GM23338 (cell line): Measurements from ENCODE around the gene SUSD3. TPM values are rescaled to one million over a fixed set of nuclear protein-coding genes. Genes with fewer than 3 reads are reported as not detected.

Experiments used
- ATAC-seq: fragments of 200-7000 bp; cut with Tn5 transposase; 3 replicates; pipeline ENCODE4 v1.9.1; 2020
- DNase-seq: peaks from one replicate; pipeline ENCODE4 v3.0.0-alpha.2; 2015; ENCODE audit warnings: low spot score
- H2AFZ ChIP-seq: fragments of 200-600 bp; sonication (generic); 2 replicates; pipeline ENCODE4 v1.8.0; 2016; ENCODE audit warnings: antibody characterized with exemption, mild to moderate bottlenecking, moderate library complexity
- H3F3A ChIP-seq: fragments of 200-600 bp; sonication (generic); replicated peaks from 2 replicates; pipeline ENCODE4 v1.8.0; 2017; ENCODE audit warnings: antibody characterized with exemption, mixed run types, low read depth
- H3K27ac ChIP-seq: fragments of 200-600 bp; sonication (generic); 2 replicates; pipeline ENCODE4 v1.6.1; 2016; ENCODE audit warnings: low read depth
- H3K27me3 ChIP-seq: fragments of 200-600 bp; sonication (generic); 2 replicates; pipeline ENCODE4 v1.8.0; 2016; ENCODE audit warnings: mild to moderate bottlenecking, mixed run types, moderate library complexity; ENCODE audit not compliant: insufficient read depth
- H3K36me3 ChIP-seq: fragments of 200-600 bp; sonication (generic); 2 replicates; pipeline ENCODE4 v1.8.0; 2016; ENCODE audit warnings: mild to moderate bottlenecking; ENCODE audit not compliant: insufficient read depth
- H3K4me1 ChIP-seq: fragments of 200-600 bp; sonication (generic); 2 replicates; pipeline ENCODE4 v1.8.0; 2016; ENCODE audit warnings: mild to moderate bottlenecking, moderate library complexity; ENCODE audit not compliant: insufficient read depth
- H3K4me2 ChIP-seq: fragments of 200-600 bp; sonication (generic); 2 replicates; pipeline ENCODE4 v1.7.1; 2017; ENCODE audit warnings: mixed run types
- H3K4me3 ChIP-seq: fragments of 200-600 bp; sonication (generic); 2 replicates; pipeline ENCODE4 v1.6.1; 2016; ENCODE audit warnings: mixed run types
- H3K79me2 ChIP-seq: fragments of 200-600 bp; sonication (generic); replicated peaks from 2 replicates; pipeline ENCODE4 v1.8.0; 2017; ENCODE audit warnings: mild to moderate bottlenecking; ENCODE audit not compliant: insufficient read depth
- H3K9me2 ChIP-seq: fragments of 200-600 bp; sonication (generic); 2 replicates; pipeline ENCODE4 v1.8.0; 2017; ENCODE audit not compliant: insufficient read depth
- H4K20me1 ChIP-seq: fragments of 200-600 bp; sonication (generic); replicated peaks from 2 replicates; pipeline ENCODE4 v1.8.0; 2017; ENCODE audit warnings: mild to moderate bottlenecking; ENCODE audit not compliant: insufficient read depth
- H3K27ac Mint-ChIP-seq: 2 replicates; pipeline ENCODE4 v1.8.0; 2020; ENCODE audit warnings: inconsistent platforms, mild to moderate bottlenecking, moderate library complexity, mixed read lengths
- H3K27me3 Mint-ChIP-seq: 3 replicates; pipeline ENCODE4 v1.8.0; 2022; ENCODE audit warnings: low read depth, mild to moderate bottlenecking, moderate library complexity, mixed read lengths, inconsistent platforms; ENCODE audit not compliant: insufficient read depth, poor library complexity
- H3K36me3 Mint-ChIP-seq: 3 replicates; pipeline ENCODE4 v1.8.0; 2021; ENCODE audit warnings: low read depth, mild to moderate bottlenecking, inconsistent platforms, moderate library complexity, mixed read lengths
- H3K4me1 Mint-ChIP-seq: 3 replicates; pipeline ENCODE4 v1.8.0; 2020; ENCODE audit warnings: mild to moderate bottlenecking, inconsistent platforms, mixed read lengths
- H3K4me3 Mint-ChIP-seq: 3 replicates; pipeline ENCODE4 v1.8.0; 2021; ENCODE audit warnings: moderate library complexity, mild to moderate bottlenecking, inconsistent platforms, mixed read lengths
- H3K9me3 Mint-ChIP-seq: 3 replicates; pipeline ENCODE4 v1.8.0; 2020; ENCODE audit warnings: moderate library complexity, mild to moderate bottlenecking, inconsistent platforms, mixed read lengths
- CREB1 ChIP-seq: fragments of 250-450 bp; sonication (Bioruptor Pico); IDR thresholded peaks from 2 replicates; pipeline ENCODE4 v1.5.0; 2020; ENCODE audit warnings: low read depth, mild to moderate bottlenecking, moderate library complexity
- ETS1 ChIP-seq: IDR thresholded peaks from 2 replicates; pipeline ENCODE4 v1.6.1; 2016; ENCODE audit warnings: antibody characterized with exemption
- EZH2 ChIP-seq: fragments of 200-600 bp; sonication (generic); IDR thresholded peaks from one replicate; pipeline ENCODE4 v1.8.0; 2017; ENCODE audit warnings: antibody characterized with exemption, mild to moderate bottlenecking, low read depth; ENCODE audit not compliant: unreplicated experiment
- EZH2phosphoT487 ChIP-seq: fragments of 200-600 bp; sonication (generic); IDR thresholded peaks from one replicate; pipeline ENCODE4 v1.8.1; 2018; ENCODE audit warnings: antibody characterized with exemption; ENCODE audit not compliant: unreplicated experiment
- JUNB ChIP-seq: IDR thresholded peaks from one replicate; pipeline ENCODE4 v1.6.1; 2016; ENCODE audit warnings: antibody characterized with exemption; ENCODE audit not compliant: unreplicated experiment
- NANOG ChIP-seq: IDR thresholded peaks from 2 replicates; pipeline ENCODE4 v1.6.1; 2016; ENCODE audit warnings: antibody characterized with exemption, borderline replicate concordance
- POLR2AphosphoS5 ChIP-seq: IDR thresholded peaks from 2 replicates; pipeline ENCODE4 v1.6.1; 2016; ENCODE audit warnings: antibody characterized with exemption, low read depth
- STAT1 ChIP-seq: IDR thresholded peaks from one replicate; pipeline ENCODE4 v1.6.1; 2016; ENCODE audit warnings: antibody characterized with exemption; ENCODE audit not compliant: unreplicated experiment
- ZNF114 ChIP-seq: fragments of 250-450 bp; sonication (Bioruptor Pico); IDR thresholded peaks from 2 replicates; pipeline ENCODE4 v1.5.0; 2020; ENCODE audit warnings: mild to moderate bottlenecking, moderate library complexity
- ZNF331 ChIP-seq: fragments of 250-450 bp; sonication (Bioruptor Pico); IDR thresholded peaks from 2 replicates; pipeline ENCODE4 v1.5.0; 2020; ENCODE audit warnings: low read depth, mild to moderate bottlenecking, moderate library complexity
- polyA plus RNA-seq: library from polyadenylated mRNA; unstranded; fragments of >200 nt; fragmentation: Nextera tagmentation; extraction: Ambion mirVana; gene quantifications from 2 replicates; pipeline ENCODE4 v1.2.1, GENCODE V29; 2016
- total RNA-seq: library from RNA; depleted of rRNA; stranded (reverse); fragments of >200 nt; shearing (Covaris generic); gene quantifications from 2 replicates; pipeline ENCODE4 v1.2.3, GENCODE V29; 2014
- TF ChIP-seq, protein P1 (sequence below): IDR thresholded peaks from one replicate; pipeline ENCODE4 v1.6.1; 2018; ENCODE audit warnings: antibody characterized with exemption; ENCODE audit not compliant: unreplicated experiment
- TF ChIP-seq, protein P2 (sequence below), 2 experiments: fragments of 200-600 bp in 1 of 2; sonication (generic) in 1 of 2; conservative IDR thresholded peaks; 2 replicates each; pipeline versions ENCODE4 v1.5.1 to v1.6.1; 2016 to 2017; ENCODE audit warnings: antibody characterized with exemption in 2 of 2, low read depth in 2 of 2, mild to moderate bottlenecking in 2 of 2, moderate library complexity in 1 of 2
- TF ChIP-seq, protein P3 (sequence below): fragments of 250-450 bp; sonication (Bioruptor Pico); IDR thresholded peaks from 2 replicates; pipeline ENCODE4 v1.5.0; 2020; ENCODE audit warnings: mild to moderate bottlenecking, moderate library complexity

Gene SUSD3
- total and polyA plus RNA-seq, 2 experiments from 2014 or later, result 6.9 to 20.1 TPM

DNA sequence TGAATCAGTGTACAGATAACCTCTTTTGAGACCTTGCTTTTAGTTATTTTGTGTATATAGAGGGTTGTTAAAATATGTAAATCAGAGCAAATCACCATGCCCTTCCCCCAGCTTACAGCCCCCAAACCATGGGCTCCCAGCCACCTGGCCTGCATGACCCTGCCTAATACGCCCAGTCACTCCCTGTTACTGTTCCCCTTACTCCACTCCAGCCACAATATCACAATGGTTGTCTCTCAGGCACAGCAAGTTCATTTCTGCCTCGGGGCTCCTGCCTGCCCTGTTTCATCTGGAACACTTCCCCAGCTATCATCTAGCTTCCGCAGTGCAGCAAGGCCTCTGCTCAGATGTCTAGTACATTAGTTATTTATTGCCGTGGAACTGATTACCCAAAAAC is 32.6 kb downstream of the SUSD3 start:
- ATAC-seq, result no peak
- Mint-ChIP-seq H3K36me3 (peaks cover 4% of the 10 kb centered on the region; the same call in 2 of the 3 replicates), H3K27ac (no peak overlapping the region), H3K4me3 (no peak overlapping the region), H3K4me1 (peaks cover 7% of the 10 kb centered on the region), H3K9me3 (peaks cover 5% of the 10 kb centered on the region; the same call in 1 of the 3 replicates), H3K27me3 (peaks cover 10% of the 10 kb centered on the region)
- Histone ChIP-seq H3K27me3 (no peaks in the 10 kb centered on the region), H3K4me2 (no peak overlapping the region), H4K20me1 (no peaks in the 10 kb centered on the region), H3F3A (0 out of 2 replicates have a peak, but pooled peaks cover 8% of the 10 kb centered on the region), H3K27ac (no peak overlapping the region), H3K36me3 (no peaks in the 10 kb centered on the region; the same call in 1 of the 2 replicates), H2AFZ (no peak overlapping the region), H3K4me3 (no peak overlapping the region), H3K4me1 (0 out of 2 replicates have a peak, but pooled peaks cover 3% of the 10 kb centered on the region), H3K9me2 (no peaks in the 10 kb centered on the region), H3K79me2 (no peaks in the 10 kb centered on the region)
- DNase-seq, result no peak
- TF ChIP-seq POLR2AphosphoS5 (no peak), ETS1 (no peak), NANOG (no peak), CREB1 (CRISPR knock-in tag) (no peak), EZH2 (no peak), ZNF331 (CRISPR knock-in tag) (no peak), ZNF114 (no peak), JUNB (no peak), STAT1 (no peak), EZH2phosphoT487 (no peak)
- TF ChIP-seq, protein P1, sequence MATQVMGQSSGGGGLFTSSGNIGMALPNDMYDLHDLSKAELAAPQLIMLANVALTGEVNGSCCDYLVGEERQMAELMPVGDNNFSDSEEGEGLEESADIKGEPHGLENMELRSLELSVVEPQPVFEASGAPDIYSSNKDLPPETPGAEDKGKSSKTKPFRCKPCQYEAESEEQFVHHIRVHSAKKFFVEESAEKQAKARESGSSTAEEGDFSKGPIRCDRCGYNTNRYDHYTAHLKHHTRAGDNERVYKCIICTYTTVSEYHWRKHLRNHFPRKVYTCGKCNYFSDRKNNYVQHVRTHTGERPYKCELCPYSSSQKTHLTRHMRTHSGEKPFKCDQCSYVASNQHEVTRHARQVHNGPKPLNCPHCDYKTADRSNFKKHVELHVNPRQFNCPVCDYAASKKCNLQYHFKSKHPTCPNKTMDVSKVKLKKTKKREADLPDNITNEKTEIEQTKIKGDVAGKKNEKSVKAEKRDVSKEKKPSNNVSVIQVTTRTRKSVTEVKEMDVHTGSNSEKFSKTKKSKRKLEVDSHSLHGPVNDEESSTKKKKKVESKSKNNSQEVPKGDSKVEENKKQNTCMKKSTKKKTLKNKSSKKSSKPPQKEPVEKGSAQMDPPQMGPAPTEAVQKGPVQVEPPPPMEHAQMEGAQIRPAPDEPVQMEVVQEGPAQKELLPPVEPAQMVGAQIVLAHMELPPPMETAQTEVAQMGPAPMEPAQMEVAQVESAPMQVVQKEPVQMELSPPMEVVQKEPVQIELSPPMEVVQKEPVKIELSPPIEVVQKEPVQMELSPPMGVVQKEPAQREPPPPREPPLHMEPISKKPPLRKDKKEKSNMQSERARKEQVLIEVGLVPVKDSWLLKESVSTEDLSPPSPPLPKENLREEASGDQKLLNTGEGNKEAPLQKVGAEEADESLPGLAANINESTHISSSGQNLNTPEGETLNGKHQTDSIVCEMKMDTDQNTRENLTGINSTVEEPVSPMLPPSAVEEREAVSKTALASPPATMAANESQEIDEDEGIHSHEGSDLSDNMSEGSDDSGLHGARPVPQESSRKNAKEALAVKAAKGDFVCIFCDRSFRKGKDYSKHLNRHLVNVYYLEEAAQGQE, result no peak
- TF ChIP-seq, protein P2, sequence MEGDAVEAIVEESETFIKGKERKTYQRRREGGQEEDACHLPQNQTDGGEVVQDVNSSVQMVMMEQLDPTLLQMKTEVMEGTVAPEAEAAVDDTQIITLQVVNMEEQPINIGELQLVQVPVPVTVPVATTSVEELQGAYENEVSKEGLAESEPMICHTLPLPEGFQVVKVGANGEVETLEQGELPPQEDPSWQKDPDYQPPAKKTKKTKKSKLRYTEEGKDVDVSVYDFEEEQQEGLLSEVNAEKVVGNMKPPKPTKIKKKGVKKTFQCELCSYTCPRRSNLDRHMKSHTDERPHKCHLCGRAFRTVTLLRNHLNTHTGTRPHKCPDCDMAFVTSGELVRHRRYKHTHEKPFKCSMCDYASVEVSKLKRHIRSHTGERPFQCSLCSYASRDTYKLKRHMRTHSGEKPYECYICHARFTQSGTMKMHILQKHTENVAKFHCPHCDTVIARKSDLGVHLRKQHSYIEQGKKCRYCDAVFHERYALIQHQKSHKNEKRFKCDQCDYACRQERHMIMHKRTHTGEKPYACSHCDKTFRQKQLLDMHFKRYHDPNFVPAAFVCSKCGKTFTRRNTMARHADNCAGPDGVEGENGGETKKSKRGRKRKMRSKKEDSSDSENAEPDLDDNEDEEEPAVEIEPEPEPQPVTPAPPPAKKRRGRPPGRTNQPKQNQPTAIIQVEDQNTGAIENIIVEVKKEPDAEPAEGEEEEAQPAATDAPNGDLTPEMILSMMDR (conservative IDR thresholded peaks at IDR 0.05; ENCODE audit: low read depth in 2 of 2), result no peak
- TF ChIP-seq, protein P3, sequence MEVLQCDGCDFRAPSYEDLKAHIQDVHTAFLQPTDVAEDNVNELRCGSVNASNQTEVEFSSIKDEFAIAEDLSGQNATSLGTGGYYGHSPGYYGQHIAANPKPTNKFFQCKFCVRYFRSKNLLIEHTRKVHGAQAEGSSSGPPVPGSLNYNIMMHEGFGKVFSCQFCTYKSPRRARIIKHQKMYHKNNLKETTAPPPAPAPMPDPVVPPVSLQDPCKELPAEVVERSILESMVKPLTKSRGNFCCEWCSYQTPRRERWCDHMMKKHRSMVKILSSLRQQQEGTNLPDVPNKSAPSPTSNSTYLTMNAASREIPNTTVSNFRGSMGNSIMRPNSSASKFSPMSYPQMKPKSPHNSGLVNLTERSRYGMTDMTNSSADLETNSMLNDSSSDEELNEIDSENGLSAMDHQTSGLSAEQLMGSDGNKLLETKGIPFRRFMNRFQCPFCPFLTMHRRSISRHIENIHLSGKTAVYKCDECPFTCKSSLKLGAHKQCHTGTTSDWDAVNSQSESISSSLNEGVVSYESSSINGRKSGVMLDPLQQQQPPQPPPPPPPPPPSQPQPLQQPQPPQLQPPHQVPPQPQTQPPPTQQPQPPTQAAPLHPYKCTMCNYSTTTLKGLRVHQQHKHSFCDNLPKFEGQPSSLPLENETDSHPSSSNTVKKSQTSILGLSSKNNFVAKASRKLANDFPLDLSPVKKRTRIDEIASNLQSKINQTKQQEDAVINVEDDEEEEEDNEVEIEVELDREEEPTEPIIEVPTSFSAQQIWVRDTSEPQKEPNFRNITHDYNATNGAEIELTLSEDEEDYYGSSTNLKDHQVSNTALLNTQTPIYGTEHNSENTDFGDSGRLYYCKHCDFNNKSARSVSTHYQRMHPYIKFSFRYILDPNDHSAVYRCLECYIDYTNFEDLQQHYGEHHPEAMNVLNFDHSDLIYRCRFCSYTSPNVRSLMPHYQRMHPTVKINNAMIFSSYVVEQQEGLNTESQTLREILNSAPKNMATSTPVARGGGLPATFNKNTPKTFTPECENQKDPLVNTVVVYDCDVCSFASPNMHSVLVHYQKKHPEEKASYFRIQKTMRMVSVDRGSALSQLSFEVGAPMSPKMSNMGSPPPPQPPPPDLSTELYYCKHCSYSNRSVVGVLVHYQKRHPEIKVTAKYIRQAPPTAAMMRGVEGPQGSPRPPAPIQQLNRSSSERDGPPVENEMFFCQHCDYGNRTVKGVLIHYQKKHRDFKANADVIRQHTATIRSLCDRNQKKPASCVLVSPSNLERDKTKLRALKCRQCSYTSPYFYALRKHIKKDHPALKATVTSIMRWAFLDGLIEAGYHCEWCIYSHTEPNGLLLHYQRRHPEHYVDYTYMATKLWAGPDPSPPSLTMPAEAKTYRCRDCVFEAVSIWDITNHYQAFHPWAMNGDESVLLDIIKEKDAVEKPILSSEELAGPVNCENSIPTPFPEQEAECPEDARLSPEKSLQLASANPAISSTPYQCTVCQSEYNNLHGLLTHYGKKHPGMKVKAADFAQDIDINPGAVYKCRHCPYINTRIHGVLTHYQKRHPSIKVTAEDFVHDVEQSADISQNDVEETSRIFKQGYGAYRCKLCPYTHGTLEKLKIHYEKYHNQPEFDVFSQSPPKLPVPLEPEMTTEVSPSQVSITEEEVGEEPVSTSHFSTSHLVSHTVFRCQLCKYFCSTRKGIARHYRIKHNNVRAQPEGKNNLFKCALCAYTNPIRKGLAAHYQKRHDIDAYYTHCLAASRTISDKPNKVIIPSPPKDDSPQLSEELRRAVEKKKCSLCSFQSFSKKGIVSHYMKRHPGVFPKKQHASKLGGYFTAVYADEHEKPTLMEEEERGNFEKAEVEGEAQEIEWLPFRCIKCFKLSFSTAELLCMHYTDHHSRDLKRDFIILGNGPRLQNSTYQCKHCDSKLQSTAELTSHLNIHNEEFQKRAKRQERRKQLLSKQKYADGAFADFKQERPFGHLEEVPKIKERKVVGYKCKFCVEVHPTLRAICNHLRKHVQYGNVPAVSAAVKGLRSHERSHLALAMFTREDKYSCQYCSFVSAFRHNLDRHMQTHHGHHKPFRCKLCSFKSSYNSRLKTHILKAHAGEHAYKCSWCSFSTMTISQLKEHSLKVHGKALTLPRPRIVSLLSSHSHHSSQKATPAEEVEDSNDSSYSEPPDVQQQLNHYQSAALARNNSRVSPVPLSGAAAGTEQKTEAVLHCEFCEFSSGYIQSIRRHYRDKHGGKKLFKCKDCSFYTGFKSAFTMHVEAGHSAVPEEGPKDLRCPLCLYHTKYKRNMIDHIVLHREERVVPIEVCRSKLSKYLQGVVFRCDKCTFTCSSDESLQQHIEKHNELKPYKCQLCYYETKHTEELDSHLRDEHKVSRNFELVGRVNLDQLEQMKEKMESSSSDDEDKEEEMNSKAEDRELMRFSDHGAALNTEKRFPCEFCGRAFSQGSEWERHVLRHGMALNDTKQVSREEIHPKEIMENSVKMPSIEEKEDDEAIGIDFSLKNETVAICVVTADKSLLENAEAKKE (CRISPR knock-in tag), result no peak
